Lower lobe of right lung (tissue), 2 donors: ENCODE data around the gene VCL. TPM values are rescaled to one million over a fixed set of nuclear protein-coding genes. Genes with fewer than 3 reads are reported as not detected.

Experiments used
- ATAC-seq, 2 donors: fragments of 200-7000 bp; cut with Tn5 transposase; one replicate each; pipeline ENCODE4 v1.9.1; 2020 to 2022; ENCODE audit warnings: mild to moderate bottlenecking in 2 of 2, moderate library complexity in 2 of 2
- DNase-seq: peaks from one replicate; pipeline ENCODE4 v3.0.0-alpha.2; 2020
- H3K27ac ChIP-seq: fragments of 200-600 bp; one replicate; pipeline ENCODE4 v1.8.0; 2022
- H3K27me3 ChIP-seq: fragments of 200-600 bp; one replicate; pipeline ENCODE4 v1.8.0; 2022; ENCODE audit warnings: low read depth
- H3K36me3 ChIP-seq: fragments of 200-600 bp; one replicate; pipeline ENCODE4 v1.8.0; 2022; ENCODE audit warnings: mild to moderate bottlenecking
- H3K4me1 ChIP-seq: fragments of 200-600 bp; one replicate; pipeline ENCODE4 v1.8.0; 2022
- H3K4me3 ChIP-seq: fragments of 200-600 bp; one replicate; pipeline ENCODE4 v1.8.0; 2022; ENCODE audit warnings: mild to moderate bottlenecking
- H3K9me3 ChIP-seq: fragments of 200-600 bp; one replicate; pipeline ENCODE4 v1.8.0; 2022
- CTCF ChIP-seq: fragments of 200-600 bp; IDR thresholded peaks from one replicate; pipeline ENCODE4 v1.8.0; 2022; ENCODE audit warnings: antibody characterized with exemption, mild to moderate bottlenecking
- intact Hi-C: fragments of 100-400 bp; cut with DNase I; formaldehyde crosslinking; loops from one replicate; pipeline ENCODE4 v1.11.0; 2022
- total RNA-seq: library from RNA; stranded (reverse); fragmentation: NEBNext Ultra II Directional; extraction: Animal tissue kit (Norgen Biotek cat#: 25700); gene quantifications from one replicate; pipeline ENCODE4 v1.2.1, GENCODE V29; 2021
- donor health status: DM: no; HTN: yes; CAD: no; lungs with severe emphysema.

Gene VCL
- total RNA-seq, 1 donor from 2014 or later = 106 TPM

- no peak for TF ChIP-seq CTCF
- no peak overlapping the region for H3K4me3 ChIP-seq
- H3K4me1 ChIP-seq = peaks cover 9% of the 10 kb centered on the region
- intact Hi-C loops = loop anchor here (10.0 kb wide), 1 partner anchor 200 kb away; no protein-coding TSS in a partner anchor
- H3K9me3 ChIP-seq = no peaks in the 10 kb centered on the region
- peaks cover 75% of the 10 kb centered on the region for H3K36me3 ChIP-seq
- DNase-seq (no peak), ATAC-seq (no peak)
- no peak overlapping the region for H3K27ac ChIP-seq
- H3K27me3 ChIP-seq = no peaks in the 10 kb centered on the region
Observed at GRCh38 chr10:74084955-74085354, 87.0 kb downstream of the VCL start.

GRCh38 chr10:74086317-74086716, 88.4 kb downstream of the VCL start:
- Histone ChIP-seq H3K27me3 (no peaks in the 10 kb centered on the region), H3K4me1 (peaks cover under 1% of the 10 kb centered on the region), H3K27ac (no peak overlapping the region), H3K36me3 (peaks cover 88% of the 10 kb centered on the region), H3K4me3 (no peak overlapping the region), H3K9me3 (no peaks in the 10 kb centered on the region)
- TF ChIP-seq CTCF = no peak
- no peak for ATAC-seq
- intact Hi-C loops = loop anchor here (10.0 kb wide), 1 partner anchor 202 kb away; no protein-coding TSS in a partner anchor
- DNase-seq = no peak

GRCh38 chr10:74088722-74089121, 90.8 kb downstream of the VCL start:
- Histone ChIP-seq H3K27me3 (no peaks in the 10 kb centered on the region), H3K27ac (no peak overlapping the region), H3K9me3 (no peaks in the 10 kb centered on the region), H3K4me1 (no peaks in the 10 kb centered on the region), H3K36me3 (peaks cover 92% of the 10 kb centered on the region), H3K4me3 (no peak overlapping the region)
- DNase-seq = no peak
- ATAC-seq = no peak
- intact Hi-C loops = loop anchor here (10.0 kb wide), 1 partner anchor 204 kb away; no protein-coding TSS in a partner anchor
- TF ChIP-seq CTCF = no peak

GRCh38 chr10:74092372-74092771, 94.5 kb downstream of the VCL start:
- no peaks in the 10 kb centered on the region for H3K27me3 ChIP-seq
- no peak overlapping the region for H3K27ac ChIP-seq
- no peak for DNase-seq
- TF ChIP-seq CTCF = no peak
- no peak overlapping the region for H3K4me3 ChIP-seq
- no peak for ATAC-seq
- intact Hi-C loops = no loop called here
- H3K9me3 ChIP-seq = no peaks in the 10 kb centered on the region
- peaks cover 96% of the 10 kb centered on the region for H3K36me3 ChIP-seq
- no peaks in the 10 kb centered on the region for H3K4me1 ChIP-seq

- Histone ChIP-seq H3K36me3 (peaks cover 99% of the 10 kb centered on the region), H3K27me3 (no peaks in the 10 kb centered on the region), H3K27ac (no peak overlapping the region), H3K4me1 (no peaks in the 10 kb centered on the region), H3K9me3 (no peaks in the 10 kb centered on the region), H3K4me3 (no peak overlapping the region)
- TF ChIP-seq CTCF = no peak
- DNase-seq (no peak), ATAC-seq (no peak)
- intact Hi-C loops = no loop called here
Observed at GRCh38 chr10:74093530-74094164, 95.7 kb downstream of the VCL start.
